Activated CD4-positive, CD25-positive, alpha-beta regulatory T cell treated with anti-CD3 and anti-CD28 coated beads, Interleukin-2, amount 50 U/mL, for 72 hours (primary cell): ENCODE results near the gene HHAT.

Experiments used
- DNase-seq: peaks from one replicate; pipeline ENCODE4 v3.0.0; 2021

HHAT gene

DNA sequence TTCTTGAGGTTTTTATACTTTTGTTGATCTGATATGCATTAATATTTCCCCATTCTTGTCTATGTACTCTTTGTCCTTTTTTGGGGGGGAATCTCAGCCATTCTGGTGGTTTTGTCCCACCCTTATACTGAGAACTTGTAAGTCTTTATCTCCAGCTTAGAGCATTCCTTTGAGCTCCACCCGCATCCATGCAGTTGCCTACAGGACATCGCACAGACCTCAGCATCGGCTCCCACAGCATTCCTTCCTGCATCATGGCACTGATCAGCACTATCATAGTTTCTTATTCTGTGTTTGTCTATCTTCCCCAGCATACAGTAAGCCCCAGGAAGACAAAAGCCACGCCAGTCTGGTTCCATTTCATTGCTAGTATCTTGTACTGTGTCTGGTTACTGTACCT, 33.0 kb downstream of the HHAT start:
- DNase-seq = no peak

GRCh38 chr1:210362526-210362925, 33.8 kb downstream of the HHAT start:
- DNase-seq = no peak

DNA sequence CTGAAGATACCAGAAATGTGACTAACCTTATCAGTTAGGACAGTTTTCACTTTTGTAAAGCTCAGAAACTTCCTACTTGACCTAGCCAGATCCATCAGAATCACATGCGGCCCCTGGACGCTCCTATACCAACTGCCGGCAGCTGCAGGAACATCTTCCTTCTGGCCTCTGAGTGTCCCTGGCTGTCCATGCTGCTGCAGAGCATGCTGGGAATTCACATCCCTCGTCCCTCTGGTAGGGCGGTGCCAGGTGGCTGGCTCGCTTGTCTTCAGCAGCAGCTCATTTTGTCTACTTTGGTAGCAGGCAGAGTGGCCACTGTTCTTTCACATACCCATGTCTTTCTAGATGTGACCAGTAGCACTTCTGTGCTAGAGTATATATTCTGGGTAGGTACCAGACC, 34.4 kb downstream of the HHAT start:
- no peak for DNase-seq

GRCh38 chr1:210364479-210364878, 35.8 kb downstream of the HHAT start:
- DNase-seq = no peak

GRCh38 chr1:210366767-210367166, 38.1 kb downstream of the HHAT start:
- no peak for DNase-seq

DNA sequence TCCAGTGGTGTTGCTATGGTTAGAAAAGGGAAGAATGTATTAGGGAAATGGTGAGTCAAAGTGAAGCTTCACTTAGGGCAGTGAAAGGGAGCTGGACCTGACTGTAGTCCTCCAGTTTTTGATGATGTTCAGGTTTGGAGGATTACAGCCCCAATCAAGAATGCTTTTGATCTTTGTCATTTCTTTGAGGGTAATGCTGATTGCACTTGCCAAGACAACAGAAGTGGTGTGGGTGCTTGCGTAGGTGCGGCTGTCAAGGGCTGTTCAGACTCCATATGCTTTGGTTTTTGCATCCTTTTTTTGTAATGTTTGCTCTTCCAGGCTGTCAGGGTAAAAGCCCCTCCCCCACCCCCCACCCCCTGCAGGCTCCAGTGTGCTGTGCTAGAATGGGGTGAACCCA, 38.9 kb downstream of the HHAT start:
- no peak for DNase-seq

DNA sequence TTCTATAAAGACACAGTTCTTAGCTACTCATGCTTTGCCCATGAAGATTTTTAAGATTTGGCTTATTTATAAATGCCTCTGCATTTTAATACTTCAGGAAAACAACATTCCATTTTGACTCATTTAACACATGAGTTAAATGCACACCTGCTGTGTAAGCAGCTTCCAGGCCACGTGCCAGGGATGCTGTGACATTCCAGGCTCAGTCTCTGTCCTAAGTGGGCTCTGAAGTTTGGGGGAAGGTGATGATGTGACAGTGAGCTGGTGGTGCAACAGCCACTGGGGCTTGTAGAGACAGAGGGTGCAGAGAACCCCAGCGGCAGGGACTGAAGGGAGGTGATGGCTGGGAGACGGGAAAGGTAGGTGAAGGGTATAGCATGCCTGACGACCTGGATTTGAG, 40.7 kb downstream of the HHAT start:
- no peak for DNase-seq

DNA sequence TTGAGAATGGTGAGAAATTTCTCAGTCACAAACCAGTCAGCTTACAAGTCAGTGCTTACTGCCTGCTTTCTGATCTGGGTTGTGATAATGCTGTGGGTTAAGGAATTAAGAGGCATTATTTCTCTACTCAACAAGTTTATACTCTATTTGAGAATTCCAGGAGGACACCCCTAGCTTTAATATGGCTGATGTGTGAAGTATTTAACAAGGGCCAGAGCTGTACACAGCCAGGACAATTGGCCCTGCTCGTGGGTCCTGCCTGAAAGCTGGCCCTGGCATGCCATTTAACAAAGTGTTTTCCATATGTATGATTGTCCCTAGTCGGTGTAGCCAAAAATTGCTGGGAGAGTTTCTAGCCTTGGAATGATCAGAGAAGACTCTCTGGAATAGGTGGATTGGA, 43.2 kb downstream of the HHAT start:
- DNase-seq = no peak

DNA sequence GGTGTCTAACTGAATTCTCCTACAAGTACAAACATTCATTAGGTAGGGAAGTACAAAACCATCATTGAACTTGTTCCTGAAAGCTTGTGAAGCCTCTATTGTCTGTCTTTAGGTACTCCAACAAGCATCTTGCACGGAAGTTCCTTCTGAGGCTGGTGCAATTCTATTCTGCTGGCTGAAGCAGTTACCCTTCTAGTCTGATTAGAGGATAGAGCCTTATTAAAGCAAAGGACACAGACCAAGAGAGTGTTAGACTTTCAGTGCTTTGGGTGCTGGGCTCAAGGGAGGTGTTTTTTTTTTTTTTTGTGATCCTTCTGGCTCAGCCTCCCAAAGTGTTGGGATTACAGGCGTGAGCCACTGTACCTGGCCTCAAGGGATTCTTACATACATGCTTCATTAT, 43.8 kb downstream of the HHAT start:
- no peak for DNase-seq

DNA sequence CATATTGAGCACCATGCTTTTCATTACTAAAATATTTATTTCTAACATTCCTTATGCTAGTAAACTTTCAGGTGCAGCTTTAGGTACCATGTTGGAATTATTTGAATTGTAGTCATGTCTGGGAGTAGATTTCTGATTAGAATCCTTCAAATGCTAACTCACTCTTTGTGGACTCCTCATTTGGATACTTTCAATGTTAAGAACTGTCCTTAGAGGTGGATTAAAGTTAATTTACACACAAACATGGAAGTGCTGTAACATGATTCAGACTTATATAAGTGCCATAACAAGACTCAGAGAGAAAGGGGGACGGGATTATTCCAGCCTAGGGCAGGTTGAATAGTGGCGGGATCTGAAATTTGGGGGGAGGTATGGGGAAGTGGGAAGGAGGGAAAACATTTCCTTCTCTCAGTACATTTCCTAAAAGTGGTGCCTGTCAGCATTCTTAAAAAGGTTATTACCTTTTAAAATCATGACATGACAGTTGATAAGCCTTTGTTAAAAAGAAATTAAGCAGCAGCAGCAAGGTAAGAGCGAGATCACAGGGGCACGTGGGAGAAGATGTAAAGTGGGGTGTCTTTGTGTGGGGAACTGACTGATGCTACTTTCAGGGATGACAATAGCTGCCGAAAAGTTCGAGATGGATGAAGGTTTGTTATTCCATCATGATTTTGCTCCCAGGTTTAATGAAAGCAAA, 44.4 kb downstream of the HHAT start:
- no peak for DNase-seq

DNA sequence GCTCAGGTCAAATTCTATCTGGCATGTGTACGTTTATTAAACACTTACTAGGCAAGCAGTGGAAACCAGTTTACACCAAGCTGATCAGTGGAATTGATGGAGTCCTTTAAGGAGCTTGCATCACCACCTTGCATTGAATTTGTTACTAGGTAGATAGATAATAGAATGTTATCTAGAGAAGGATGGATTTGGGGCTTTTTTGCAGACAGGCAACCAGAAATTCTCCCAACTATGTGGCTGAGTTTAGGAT, 44.9 kb downstream of the HHAT start:
- DNase-seq = no peak

- peak; percentile 60 for DNase-seq
These were observed 45.3 kb downstream of the HHAT start for GRCh38 chr1:210373878-210374599.

DNA sequence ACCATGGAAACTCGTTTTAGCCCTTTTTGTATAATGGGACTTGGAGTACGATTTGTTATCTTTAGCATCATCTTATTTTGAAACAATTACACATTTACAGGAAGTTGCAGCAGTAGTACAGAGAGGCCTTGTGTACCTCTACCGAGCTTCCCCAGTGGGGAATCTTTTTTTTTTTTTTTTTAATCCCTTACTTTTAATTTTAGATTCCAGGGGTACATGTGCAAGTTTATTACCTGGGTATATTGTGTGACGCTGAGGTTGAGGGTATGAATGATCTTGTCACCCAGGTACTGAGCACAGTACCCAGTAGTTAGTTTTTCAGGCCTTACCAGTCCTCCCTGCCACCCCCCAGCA, 45.9 kb downstream of the HHAT start:
- DNase-seq = no peak

GRCh38 chr1:210376836-210377372, 48.2 kb downstream of the HHAT start:
- DNase-seq = no peak

DNA sequence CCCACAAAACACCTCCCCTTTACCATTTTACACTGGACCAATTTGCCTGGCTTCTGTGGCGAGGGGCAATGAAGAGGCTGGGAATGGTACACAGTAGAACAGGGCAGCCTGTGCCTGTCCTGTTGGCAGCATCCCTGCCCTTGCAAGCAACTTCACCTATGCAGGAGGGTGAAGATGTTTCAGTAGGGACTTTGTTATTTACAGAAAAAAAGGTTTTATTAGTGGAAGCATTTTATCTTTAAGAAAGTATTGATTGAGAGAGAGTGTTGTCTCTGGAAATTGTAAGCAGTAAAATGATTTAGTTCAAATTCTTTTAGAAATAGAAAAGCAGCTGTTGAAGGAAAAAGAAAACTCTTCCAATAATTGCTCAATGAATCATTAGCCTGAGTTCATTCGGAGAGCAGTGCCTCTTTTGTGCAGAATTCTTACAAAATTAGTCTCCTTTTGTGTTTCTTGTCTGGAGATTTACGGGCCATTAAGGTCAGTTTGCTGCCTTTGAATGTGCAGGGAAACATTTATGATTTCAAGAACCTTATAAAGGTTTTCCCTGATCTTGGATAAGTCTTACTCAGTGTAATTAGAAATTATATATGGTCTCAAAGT, 49.1 kb downstream of the HHAT start:
- no peak for DNase-seq

DNA sequence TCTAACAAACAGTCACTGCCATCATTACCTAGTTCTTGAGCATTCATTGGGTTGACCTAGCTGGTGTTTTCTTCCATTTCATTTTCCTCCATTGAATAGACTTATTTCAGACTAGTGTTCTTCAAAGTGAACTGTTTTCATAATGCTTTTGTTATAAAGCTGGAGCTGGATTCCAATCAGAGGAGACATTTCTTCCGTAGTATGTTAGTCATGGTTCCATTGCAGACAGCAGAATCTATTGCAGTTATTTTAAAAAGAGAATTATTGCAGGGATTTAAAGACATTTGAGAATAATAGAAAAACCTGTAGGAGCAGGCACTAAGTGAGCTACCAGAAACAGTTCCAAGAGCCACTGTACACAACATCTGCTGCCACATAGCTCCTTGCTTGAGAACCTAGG, 50.0 kb downstream of the HHAT start:
- DNase-seq = no peak

GRCh38 chr1:210381934-210382333, 53.2 kb downstream of the HHAT start:
- no peak for DNase-seq

DNA sequence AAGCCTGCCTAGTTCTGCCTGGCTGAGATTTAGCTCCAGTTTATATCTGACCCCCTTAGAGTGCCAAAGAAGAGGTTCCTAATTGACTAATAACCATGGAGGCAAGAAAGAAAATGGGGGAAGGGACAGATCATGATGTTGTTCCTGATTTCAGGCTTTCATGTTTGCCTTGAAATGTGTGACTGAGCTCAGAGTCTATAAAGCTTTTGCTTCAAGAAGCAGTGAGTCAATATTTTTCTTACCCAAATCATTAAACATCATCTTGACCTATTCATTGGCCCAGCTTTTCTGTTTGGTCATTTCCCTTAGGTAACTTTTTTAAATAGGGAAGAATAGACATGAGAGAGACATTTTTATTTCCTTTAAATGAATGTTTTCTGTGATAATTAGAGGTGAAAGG, 55.9 kb downstream of the HHAT start:
- DNase-seq = no peak

DNA sequence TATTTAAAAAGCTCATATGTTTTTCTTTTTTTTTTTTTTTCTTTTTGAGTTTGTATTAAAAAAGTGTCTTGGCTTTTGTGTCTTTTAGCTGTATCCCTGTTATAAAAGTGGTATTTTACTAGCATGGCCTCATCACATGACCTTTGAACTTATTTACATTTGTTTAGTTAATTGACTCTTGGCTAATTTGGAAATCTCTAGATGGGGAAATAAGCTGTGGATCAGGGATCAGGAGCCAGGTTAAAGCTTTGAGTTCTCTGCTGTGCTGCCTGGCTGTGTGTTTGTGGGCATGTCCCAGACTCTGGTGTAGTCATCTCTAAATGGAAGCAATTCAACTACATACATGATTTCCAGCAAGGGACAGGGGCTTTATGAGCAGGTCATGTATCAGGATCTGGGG, 56.5 kb downstream of the HHAT start:
- DNase-seq = no peak

DNA sequence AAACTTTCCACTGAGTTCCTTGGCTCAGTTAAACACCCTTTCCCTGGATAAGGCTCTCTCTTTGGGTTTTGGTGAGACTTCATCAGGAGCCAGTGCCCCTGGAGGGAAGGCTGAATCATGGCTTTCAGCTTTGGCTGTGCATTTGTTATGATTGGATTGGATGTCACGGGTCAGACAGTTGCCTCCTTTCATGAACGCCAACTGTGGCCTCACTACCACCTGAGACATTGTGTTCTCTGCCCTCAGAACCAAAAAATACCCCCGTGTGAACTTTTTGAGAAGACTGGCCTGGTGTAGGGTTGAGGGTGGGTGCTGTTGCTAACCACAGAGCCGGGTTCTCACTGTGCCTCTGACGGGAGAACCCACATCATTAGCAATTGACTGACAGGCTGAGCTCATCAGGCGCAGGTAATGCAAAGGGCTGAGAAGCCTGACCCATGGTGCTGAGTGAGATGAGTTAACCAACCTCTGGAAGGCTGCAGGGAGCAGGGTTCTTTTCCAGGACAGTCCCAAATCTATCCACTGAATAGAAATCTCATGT, 65.6 kb downstream of the HHAT start:
- no peak for DNase-seq

GRCh38 chr1:210396541-210396940, 67.8 kb downstream of the HHAT start:
- DNase-seq = no peak

GRCh38 chr1:210397252-210397651, 68.5 kb downstream of the HHAT start:
- DNase-seq = no peak

DNA sequence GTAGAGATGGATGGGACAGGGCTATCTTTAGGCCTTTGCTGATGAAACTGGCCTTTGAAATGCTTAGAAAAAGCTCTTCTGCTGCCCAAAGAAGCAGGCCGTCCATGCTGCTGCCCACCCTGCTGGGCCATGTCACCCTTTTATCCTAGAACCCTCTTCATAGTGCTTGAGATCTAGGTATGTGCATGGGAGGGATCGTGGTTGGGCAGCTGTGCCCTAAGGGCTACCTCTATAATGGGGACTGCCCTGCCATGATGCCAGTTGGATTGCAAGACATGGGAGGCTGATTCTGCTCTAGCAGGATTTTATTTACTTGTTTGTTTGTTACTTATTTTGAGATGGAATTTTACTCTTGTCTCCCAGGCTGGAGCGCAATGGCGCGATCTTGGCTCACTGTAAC, 69.0 kb downstream of the HHAT start:
- no peak for DNase-seq

DNA sequence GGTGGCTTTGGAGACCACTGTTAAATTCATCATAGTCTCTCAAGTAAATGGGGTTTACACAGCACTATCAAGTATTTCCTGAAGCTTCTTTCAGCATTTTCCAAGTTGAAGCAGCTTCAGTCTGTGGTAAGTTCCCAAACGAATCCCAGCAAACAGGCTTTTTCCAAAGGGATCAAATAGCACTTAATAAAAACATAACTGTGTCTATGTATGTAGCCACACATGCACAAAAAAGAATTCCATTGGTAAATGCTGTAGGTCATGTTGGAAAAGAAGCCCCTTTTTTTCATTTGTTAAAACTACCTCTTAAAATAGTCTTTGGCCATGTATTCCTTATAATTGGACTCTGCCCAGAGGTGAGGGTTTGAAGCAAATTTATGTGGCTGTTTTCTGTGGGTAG, 69.8 kb downstream of the HHAT start:
- DNase-seq = no peak
